ENCODE results near the gene WAC. TPM values are rescaled to one million over a fixed set of nuclear protein-coding genes. Genes with fewer than 3 reads are reported as not detected.
"Not testable (repeated sequence)": the region's sequence is repeated elsewhere in the genome, so short reads cannot be mapped to it uniquely, and the experiment has no call there.

The WAC gene
- total RNA-seq, 1 donor from 2014 or later: 123 TPM

GRCh38 chr10:28509286-28509685 is 23.6 kb upstream of the WAC start:
- Mint-ChIP-seq H3K4me3 (ENCODE audit: unreplicated experiment) (no peak overlapping the region), H3K27ac (ENCODE audit: unreplicated experiment) (no peak overlapping the region), H3K27me3 (ENCODE audit: low read depth, unreplicated experiment) (no peaks in the 10 kb centered on the region), H3K36me3 (ENCODE audit: low read depth, unreplicated experiment) (no peaks in the 10 kb centered on the region), H3K9me3 (ENCODE audit: unreplicated experiment) (no peaks in the 10 kb centered on the region), H3K4me1 (ENCODE audit: low read depth, unreplicated experiment) (no peaks in the 10 kb centered on the region)
- DNase-seq (ENCODE audit: low read depth) (no peak), FAIRE-seq (no peak)
- TF ChIP-seq, protein P1, sequence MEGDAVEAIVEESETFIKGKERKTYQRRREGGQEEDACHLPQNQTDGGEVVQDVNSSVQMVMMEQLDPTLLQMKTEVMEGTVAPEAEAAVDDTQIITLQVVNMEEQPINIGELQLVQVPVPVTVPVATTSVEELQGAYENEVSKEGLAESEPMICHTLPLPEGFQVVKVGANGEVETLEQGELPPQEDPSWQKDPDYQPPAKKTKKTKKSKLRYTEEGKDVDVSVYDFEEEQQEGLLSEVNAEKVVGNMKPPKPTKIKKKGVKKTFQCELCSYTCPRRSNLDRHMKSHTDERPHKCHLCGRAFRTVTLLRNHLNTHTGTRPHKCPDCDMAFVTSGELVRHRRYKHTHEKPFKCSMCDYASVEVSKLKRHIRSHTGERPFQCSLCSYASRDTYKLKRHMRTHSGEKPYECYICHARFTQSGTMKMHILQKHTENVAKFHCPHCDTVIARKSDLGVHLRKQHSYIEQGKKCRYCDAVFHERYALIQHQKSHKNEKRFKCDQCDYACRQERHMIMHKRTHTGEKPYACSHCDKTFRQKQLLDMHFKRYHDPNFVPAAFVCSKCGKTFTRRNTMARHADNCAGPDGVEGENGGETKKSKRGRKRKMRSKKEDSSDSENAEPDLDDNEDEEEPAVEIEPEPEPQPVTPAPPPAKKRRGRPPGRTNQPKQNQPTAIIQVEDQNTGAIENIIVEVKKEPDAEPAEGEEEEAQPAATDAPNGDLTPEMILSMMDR (IDR thresholded peaks at IDR 0.05; ENCODE audit: insufficient read depth, low read depth, low read length): no peak
- no peak for TF ChIP-seq EZH2 (IDR thresholded peaks at IDR 0.05; ENCODE audit: insufficient read depth, low read length)
- no peak overlapping the region for H3K27ac ChIP-seq (ENCODE audit: low read depth, low read length)
- no peak overlapping the region for H3K9ac ChIP-seq (ENCODE audit: low read length)
- H3K4me1 ChIP-seq (ENCODE audit: insufficient read depth, low read length): no peaks in the 10 kb centered on the region
- H3K4me2 ChIP-seq (ENCODE audit: low read length): no peak overlapping the region
- no peak overlapping the region for H3K4me3 ChIP-seq (ENCODE audit: insufficient read depth, low read depth, low read length)
- H3K27me3 ChIP-seq (ENCODE audit: insufficient read depth, low read length): peaks cover 2% of the 10 kb centered on the region
- H3K36me3 ChIP-seq (ENCODE audit: insufficient read depth, low read length): no peaks in the 10 kb centered on the region
- H2AFZ ChIP-seq (ENCODE audit: low read depth, low read length): no peak overlapping the region
- no peaks in the 10 kb centered on the region for H3K79me2 ChIP-seq (ENCODE audit: insufficient read depth, low read length)
- no peaks in the 10 kb centered on the region for H3K9me3 ChIP-seq (ENCODE audit: insufficient read depth, low read depth, low read length)
- H4K20me1 ChIP-seq (ENCODE audit: insufficient read depth, low read length): no peaks in the 10 kb centered on the region

DNA sequence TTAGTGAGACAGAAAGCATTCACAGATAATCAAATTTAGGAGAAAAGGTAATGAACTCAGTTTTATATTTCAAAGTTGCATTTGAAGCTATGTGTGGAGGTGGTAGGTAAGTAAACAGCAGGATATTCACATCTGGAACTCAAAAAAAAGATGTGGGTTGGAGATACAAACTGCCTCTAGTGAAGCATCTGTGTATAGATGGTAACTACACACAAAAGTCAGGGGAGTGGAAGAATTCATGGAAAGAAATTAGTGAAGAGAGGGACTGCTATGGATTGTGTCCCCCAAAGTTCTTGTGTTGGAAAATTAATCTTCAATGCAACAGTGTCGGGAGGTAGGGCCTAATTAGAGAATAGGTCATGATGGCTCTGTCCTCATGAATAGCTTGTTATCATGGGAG is 18.3 kb upstream of the WAC start:
- TF ChIP-seq, protein P1 (IDR thresholded peaks at IDR 0.05; ENCODE audit: insufficient read depth, low read depth, low read length): no peak
- TF ChIP-seq EZH2 (IDR thresholded peaks at IDR 0.05; ENCODE audit: insufficient read depth, low read length): no peak
- Mint-ChIP-seq H3K36me3 (ENCODE audit: low read depth, unreplicated experiment) (no peaks in the 10 kb centered on the region), H3K4me1 (ENCODE audit: low read depth, unreplicated experiment) (no peaks in the 10 kb centered on the region), H3K27me3 (ENCODE audit: low read depth, unreplicated experiment) (no peaks in the 10 kb centered on the region), H3K27ac (ENCODE audit: unreplicated experiment) (no peak overlapping the region), H3K9me3 (ENCODE audit: unreplicated experiment) (no peaks in the 10 kb centered on the region), H3K4me3 (ENCODE audit: unreplicated experiment) (no peak overlapping the region)
- H3K79me2 ChIP-seq (ENCODE audit: insufficient read depth, low read length): no peaks in the 10 kb centered on the region
- no peak for DNase-seq (ENCODE audit: low read depth)
- no peak overlapping the region for H3K4me3 ChIP-seq (ENCODE audit: insufficient read depth, low read depth, low read length)
- no peaks in the 10 kb centered on the region for H3K9me3 ChIP-seq (ENCODE audit: insufficient read depth, low read depth, low read length)
- no peak overlapping the region for H2AFZ ChIP-seq (ENCODE audit: low read depth, low read length)
- peaks cover 2% of the 10 kb centered on the region for H3K27me3 ChIP-seq (ENCODE audit: insufficient read depth, low read length)
- FAIRE-seq: no peak
- H3K36me3 ChIP-seq (ENCODE audit: insufficient read depth, low read length): no peaks in the 10 kb centered on the region
- H3K27ac ChIP-seq (ENCODE audit: low read depth, low read length): no peak overlapping the region
- no peaks in the 10 kb centered on the region for H3K4me1 ChIP-seq (ENCODE audit: insufficient read depth, low read length)
- H3K9ac ChIP-seq (ENCODE audit: low read length): no peak overlapping the region
- H3K4me2 ChIP-seq (ENCODE audit: low read length): no peak overlapping the region
- no peaks in the 10 kb centered on the region for H4K20me1 ChIP-seq (ENCODE audit: insufficient read depth, low read length)

DNA sequence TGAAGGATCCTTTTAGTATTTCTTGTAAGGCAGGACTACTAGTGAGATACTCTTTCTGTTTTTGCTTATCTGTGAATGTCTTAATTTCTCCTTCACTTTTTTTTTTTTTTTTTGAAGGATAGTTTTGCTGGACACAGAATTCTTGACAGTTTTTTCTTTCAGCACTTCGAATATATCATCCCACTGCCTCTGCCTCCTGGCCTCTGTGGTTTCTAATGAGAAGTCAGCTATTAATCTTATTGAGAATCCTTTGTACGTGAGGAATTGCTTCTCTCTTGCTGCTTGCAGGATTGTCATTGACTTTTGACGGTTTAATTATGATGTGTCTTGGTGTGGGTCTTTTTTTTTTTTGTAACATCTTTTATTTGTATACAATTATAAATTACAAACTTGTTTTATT is 12.6 kb upstream of the WAC start:
- Mint-ChIP-seq H3K4me1 (ENCODE audit: low read depth, unreplicated experiment) (no peaks in the 10 kb centered on the region), H3K36me3 (ENCODE audit: low read depth, unreplicated experiment) (peaks cover 23% of the 10 kb centered on the region), H3K9me3 (ENCODE audit: unreplicated experiment) (peaks cover 6% of the 10 kb centered on the region), H3K27me3 (ENCODE audit: low read depth, unreplicated experiment) (no peaks in the 10 kb centered on the region), H3K4me3 (ENCODE audit: unreplicated experiment) (no peak overlapping the region), H3K27ac (ENCODE audit: unreplicated experiment) (no peak overlapping the region)
- Histone ChIP-seq H3K79me2 (ENCODE audit: insufficient read depth, low read length) (no peaks in the 10 kb centered on the region), H3K4me1 (ENCODE audit: insufficient read depth, low read length) (no peaks in the 10 kb centered on the region), H3K9ac (ENCODE audit: low read length) (no peak overlapping the region), H3K4me2 (ENCODE audit: low read length) (no peak overlapping the region), H3K27ac (ENCODE audit: low read depth, low read length) (no peak overlapping the region), H4K20me1 (ENCODE audit: insufficient read depth, low read length) (no peaks in the 10 kb centered on the region), H3K9me3 (ENCODE audit: insufficient read depth, low read depth, low read length) (no peaks in the 10 kb centered on the region), H3K36me3 (ENCODE audit: insufficient read depth, low read length) (peaks cover 4% of the 10 kb centered on the region), H3K27me3 (ENCODE audit: insufficient read depth, low read length) (no peaks in the 10 kb centered on the region), H2AFZ (ENCODE audit: low read depth, low read length) (no peak overlapping the region), H3K4me3 (ENCODE audit: insufficient read depth, low read depth, low read length) (no peak overlapping the region)
- no peak for FAIRE-seq
- no peak for TF ChIP-seq EZH2 (IDR thresholded peaks at IDR 0.05; ENCODE audit: insufficient read depth, low read length)
- TF ChIP-seq, protein P1 (IDR thresholded peaks at IDR 0.05; ENCODE audit: insufficient read depth, low read depth, low read length): no peak
- peak; percentile 56 for DNase-seq (ENCODE audit: low read depth)

- H4K20me1 ChIP-seq (ENCODE audit: insufficient read depth, low read length); H3K27ac Mint-ChIP-seq (ENCODE audit: unreplicated experiment); H3K27me3 Mint-ChIP-seq (ENCODE audit: low read depth, unreplicated experiment); H2AFZ ChIP-seq (ENCODE audit: low read depth, low read length); H3K4me3 ChIP-seq (ENCODE audit: insufficient read depth, low read depth, low read length); H3K4me1 Mint-ChIP-seq (ENCODE audit: low read depth, unreplicated experiment); H3K9me3 Mint-ChIP-seq (ENCODE audit: unreplicated experiment); H3K36me3 ChIP-seq (ENCODE audit: insufficient read depth, low read length); H3K9me3 ChIP-seq (ENCODE audit: insufficient read depth, low read depth, low read length); H3K4me1 ChIP-seq (ENCODE audit: insufficient read depth, low read length); H3K9ac ChIP-seq (ENCODE audit: low read length); H3K27ac ChIP-seq (ENCODE audit: low read depth, low read length); FAIRE-seq; H3K79me2 ChIP-seq (ENCODE audit: insufficient read depth, low read length); H3K27me3 ChIP-seq (ENCODE audit: insufficient read depth, low read length); H3K4me3 Mint-ChIP-seq (ENCODE audit: unreplicated experiment); H3K4me2 ChIP-seq (ENCODE audit: low read length): not testable (repeated sequence)
- peaks cover 24% of the 10 kb centered on the region for H3K36me3 Mint-ChIP-seq (ENCODE audit: low read depth, unreplicated experiment)
- DNase-seq (ENCODE audit: low read depth): peak; percentile 71
These were observed 12.1 kb upstream of the WAC start for GRCh38 chr10:28520828-28521227.

All from astrocyte (in vitro differentiated cells and primary cell).